COLO829 (cell line): Measurements from ENCODE around the gene SNCB.

Source experiments
- DNase-seq: peaks from one replicate; pipeline ENCODE4 v3.0.0; 2012; ENCODE audit warnings: low spot score

SNCB gene

DNA sequence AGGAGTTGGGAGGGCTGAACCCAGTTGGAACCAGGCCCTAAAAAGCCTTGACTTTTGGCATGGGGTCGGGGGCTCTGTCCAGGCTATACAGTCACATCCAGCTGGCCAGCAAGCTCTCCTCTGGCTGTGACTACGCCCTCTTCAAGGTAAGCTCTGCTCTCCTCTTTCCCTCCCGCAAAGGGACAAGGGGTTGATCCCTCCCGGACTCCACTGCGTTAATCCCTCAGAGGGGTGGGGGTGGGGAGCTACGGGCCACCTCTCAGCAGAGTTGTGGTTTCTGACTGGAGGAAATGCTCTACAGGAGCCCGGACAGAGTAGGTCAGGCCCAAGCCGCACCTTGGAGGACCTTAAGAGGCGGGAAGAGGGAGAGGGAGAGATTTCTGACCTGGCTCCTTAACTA, 14.0 kb upstream of the SNCB start:
- no peak for DNase-seq

DNA sequence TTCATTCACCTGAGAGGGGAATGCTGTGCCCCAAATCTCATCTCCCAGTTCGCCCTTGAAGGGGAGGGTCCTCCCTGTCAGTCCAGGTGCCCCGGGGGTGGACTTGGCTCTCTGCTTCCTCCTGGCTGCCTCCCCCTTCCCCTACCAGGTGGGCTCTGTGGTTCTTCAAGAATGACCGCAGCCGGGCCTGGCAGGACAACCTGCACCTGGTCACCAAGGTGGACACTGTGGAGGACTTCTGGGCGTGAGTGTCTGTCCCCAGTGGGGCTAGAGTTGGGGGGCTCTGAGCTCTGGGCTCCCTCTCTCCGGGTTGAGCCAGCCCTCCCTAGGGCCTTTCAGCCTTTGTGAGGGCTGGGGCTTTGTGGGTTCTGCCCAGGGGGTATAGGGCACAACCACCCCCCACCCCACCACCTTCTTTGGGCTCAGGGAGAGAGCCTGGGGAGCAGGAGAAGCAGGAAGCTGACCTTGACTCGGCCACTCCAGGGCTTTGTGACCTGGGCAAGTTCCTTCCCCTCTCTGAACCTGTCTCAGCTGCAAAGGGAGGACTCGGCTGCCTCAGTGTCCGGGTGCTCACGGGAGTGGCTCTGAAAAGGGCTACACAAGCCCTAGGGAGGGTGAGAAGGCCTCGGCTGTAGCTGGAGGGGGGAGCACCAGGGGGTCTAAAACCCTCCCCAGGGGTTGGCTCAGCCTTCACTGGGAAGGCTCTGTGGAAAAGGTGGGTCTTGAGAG, 13.3 kb upstream of the SNCB start:
- no peak for DNase-seq

DNA sequence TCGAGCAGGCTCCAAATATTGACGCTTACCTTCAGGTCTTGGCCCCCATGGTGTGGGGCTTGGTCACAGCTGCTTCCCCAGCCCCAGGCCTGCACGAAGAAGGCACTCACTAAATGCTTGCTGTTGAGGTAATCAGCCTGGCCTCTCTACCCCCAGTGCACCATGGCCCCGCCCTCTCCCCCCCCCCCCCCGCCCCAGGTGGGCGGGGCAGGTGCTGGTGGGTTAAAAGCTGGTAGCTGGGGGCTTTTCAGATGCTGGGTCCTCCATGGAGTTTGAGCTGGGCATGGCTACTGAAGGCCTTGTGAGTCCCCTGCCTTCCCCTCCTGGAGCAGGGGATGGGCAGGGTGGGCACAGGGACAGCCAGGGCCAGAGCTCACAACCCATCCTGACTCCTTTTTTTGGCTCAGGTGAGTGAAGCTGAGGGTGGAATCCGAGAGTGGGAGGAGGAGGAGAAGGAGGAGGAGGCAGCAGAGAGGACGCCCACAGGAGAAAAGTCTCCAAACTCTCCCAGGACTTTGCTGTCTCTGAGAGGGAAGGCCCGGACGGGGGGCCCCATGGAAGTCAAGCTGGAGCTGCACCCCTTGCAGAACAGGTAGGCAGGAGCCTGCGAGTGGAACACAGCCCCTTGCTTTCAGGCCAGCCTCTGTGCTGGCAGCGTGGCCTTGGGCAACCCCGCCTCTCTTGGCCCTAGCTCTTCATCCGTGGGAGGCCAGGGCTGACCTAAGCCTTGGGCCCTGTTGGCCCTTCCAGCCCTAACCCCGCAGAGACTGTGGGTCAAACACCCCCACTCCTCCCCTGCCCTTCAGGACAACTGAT, 12.5 kb upstream of the SNCB start:
- no peak for DNase-seq

DNA sequence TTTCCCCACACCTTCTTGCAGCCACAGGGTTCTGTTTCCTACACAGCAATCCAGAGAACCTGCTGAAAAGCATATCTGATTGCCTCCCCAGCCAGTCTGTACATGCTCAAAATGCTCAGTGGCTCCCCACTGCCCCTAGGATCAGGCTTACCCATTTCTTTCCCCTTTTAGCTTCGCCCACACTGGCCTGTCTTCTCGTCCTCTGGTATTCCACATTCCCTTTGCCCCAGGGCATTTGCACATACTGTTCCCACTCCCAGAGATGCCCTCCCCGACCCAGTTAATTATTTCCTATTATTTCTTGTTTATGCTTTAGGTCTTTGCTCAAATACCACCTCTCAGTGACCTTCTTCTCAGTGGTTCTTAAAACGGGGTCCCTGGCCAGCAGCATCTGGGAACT, 10.3 kb upstream of the SNCB start:
- DNase-seq, result no peak

DNA sequence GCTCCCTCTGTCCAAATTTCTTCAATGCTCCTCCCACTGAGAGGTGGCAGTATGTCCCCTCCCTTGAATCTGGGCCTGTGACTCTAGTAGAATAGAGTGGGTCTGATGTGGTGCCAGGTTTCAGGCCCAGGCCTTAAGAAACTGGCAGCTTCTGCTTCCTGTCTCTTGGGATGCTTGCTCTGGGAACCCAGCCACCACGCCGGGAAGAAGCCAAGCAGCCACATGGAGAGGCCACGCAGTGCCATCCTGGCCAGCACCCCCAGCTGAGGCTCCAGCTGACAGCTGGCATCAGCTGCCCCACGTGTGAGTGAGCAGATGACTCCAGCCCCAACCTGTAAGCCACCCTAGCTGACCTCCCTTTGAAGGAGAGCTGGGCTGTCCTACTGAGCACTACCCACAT, 9.6 kb upstream of the SNCB start:
- DNase-seq, result no peak

DNA sequence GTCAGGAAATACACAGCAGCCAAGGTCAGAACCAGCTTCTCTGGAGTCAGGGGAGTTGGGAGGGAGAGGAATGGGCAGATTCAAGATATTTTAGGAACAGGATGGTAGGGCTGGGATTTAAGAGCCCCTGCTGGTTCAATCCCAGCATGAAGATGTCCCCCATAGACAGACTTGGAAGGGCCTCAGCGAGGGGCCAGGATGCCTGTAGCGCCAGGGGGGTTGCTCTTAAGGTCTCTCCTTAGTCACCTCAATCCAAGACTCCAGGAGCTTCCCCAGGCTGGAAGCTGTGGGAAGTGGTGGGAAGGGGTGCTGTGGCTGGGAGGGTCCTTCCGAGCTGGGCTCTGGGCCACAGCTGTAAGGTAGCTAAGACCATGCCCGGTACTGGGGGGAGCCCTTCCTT, 8.9 kb upstream of the SNCB start:
- no peak for DNase-seq

DNA sequence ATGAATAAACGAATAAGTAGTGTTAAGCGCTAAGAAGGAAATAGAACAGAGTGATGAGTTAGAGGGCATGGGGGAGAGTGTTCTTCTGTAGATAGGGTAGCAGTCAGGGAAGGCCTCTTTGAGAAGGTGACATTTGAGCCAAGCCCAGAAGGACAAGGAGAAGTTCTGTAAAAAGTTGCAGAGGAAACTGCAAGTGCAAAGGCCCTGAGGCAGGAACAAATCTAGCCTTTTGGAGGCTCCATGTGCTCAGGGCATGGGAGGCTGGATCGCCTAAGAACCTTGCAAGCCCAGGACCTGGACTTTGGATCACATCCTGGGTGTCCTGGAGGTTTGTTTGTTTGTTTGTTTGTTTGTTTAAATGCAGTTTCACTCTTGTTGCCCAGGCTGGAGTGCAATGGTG, 8.1 kb upstream of the SNCB start:
- no peak for DNase-seq

DNA sequence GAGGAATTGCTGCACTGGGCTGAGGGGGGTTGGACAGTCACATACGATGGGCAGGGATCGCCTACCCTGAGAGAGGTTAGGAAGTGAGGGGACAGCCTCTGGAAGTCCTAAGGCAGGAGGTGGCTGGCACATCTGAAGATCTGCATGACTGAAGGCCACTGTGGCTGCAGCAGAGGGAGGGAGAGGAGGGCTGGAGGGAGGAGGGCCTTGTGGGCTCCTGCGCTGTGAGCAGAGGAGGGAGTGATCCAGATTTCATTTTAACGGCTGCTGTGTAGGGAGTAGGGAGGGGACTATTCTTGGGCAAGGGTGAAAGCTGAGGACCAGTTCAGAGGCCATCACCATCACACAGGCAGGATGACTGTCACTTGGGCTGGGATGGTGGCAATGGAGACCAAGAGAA, 7.2 kb upstream of the SNCB start:
- DNase-seq, result no peak

DNA sequence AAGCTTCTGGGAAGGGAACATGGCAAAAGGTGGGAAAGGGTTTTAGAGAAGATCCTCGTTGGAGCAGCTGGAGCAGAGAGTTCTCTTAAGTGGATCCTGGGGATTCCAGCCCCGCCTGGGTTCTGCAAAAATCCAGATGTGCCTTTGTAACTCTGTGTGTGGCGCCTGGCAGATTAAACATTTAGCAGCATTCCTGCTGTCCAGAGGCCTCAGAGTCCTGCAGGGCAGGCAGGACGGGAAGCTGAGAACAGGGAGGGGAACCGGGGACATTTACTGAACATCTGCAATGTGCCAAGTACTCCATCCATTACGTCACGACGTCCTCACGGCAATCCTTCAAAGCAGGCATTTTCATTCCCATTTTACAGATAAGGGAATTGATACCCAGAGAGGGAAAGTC, 6.1 kb upstream of the SNCB start:
- DNase-seq, result no peak

DNA sequence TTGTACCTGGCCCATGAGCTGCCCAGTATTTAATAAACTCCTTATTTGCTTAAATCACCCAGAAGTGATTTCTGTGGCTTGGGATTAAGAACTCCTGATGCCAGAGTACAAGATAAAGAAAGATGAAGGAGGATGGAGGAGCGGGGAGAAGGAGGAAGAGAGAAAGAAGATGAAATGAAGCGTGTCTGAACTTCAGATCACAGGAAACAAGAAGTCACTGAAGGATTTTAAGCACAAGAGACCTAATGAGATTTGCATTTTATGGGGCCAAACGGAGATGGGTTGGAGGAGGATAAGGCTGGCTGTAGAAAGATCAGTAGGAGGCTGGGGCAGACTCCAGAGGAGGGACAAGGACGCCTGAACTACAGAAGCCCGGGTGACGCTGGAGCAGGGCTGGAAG, 3.3 kb upstream of the SNCB start:
- DNase-seq, result no peak

DNA sequence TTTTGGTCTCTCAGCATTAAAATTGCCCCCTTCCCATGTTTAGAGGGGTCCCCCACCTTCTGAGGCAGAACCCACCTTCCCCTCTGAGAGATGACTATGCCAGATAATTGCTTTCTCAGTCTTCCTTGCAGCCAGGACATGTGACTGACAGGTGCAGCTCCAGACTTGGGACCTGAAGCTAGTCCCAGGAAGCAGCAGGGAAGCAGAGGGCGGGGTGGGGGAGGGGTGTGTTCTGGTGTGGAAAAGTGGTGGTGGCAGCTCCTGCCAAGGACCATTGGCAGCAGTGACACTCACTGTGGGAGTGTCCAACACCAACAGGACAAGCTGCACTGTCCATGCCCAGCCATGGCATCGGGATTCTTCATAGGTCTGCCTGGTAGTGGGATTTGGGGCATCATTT, 2.4 kb upstream of the SNCB start:
- DNase-seq, result no peak

DNA sequence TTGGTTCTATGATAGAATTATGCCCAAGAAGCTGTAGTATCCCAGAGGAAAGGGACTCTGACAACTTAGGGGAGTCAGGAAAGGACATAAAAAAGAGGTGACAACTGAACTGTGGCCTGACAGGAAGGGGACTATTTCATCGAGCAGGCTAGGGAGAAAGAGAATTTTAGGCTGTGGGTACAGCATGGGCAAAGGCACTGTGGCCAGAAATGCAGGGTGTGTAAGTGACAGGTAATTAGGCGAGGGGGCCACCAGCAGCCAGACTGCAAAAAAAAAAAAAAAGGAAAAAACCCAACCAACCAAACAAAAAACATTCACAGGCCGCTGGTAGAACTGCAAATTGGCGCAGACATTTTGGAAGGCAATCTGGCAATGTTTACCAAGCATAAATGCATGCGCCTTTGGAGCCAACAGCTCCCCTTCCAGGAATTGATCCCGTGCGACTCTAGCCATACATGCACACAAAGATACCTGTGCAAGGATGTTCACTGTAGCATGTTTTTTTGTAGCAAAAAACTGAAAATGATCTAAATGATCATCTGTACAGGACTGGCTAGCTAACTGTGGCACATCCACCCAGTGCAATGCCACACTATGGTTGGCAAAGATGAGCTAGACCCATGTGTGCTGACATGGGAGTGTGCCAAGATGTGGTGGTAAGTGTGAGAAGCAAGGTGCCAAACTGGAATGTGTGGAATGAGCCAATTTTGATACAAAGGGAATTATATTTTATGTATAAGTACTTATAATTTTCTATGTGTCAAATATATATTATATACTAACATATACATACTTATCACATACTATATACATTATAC, 1.3 kb upstream of the SNCB start:
- no peak for DNase-seq

DNA sequence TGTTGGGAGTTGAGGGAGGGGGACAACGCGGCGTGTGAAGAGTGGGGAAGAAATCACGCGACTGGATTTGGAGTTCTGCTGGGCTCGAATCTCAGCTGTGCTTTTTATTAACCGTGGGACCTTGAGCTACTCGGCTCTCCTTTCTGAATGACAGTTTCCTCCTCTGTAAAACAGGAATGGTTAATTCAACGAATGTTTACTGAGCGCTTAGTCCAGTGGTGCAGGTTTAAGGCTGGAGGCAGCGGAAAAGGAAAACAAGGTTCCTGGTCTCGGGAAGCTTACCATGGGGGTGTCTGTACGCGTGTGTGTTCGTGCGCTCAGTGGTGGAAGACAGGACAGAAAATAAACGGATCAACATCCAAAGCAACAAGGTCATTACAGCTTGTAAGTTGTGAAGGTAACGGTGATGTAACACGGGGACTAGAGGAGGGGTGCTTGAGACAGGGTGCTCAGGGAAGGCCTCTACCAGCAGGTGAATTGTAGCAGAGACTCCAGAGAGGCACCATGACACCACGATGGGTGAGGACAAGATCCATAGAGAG, 418 bp upstream of the SNCB start:
- DNase-seq, result no peak

DNA sequence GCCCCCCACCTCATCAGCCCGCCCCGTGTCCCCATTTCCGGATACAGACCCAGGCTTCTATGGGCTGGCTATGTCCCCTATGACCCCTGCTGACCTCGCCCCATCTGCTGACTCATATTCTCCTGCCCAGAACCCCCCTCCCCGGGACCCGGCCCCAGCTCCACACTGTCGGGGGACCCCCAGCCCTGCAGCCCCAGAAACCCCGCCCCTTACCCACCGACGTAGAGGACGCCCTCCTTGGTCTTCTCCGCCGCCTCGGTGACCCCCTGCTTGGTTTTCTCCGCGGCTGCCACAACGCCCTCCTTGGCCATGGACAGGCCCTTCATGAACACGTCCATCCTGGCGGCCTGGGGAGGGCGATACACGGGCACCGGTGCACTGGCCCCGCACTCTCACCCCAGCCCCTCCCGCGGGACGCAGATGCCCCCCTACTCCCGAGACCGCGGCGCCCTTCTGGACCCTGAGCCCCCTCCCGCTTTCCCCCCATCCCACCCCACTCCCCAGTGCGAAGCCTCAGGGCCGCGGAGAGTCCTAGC, 949 bp downstream of the SNCB start:
- no peak for DNase-seq

DNA sequence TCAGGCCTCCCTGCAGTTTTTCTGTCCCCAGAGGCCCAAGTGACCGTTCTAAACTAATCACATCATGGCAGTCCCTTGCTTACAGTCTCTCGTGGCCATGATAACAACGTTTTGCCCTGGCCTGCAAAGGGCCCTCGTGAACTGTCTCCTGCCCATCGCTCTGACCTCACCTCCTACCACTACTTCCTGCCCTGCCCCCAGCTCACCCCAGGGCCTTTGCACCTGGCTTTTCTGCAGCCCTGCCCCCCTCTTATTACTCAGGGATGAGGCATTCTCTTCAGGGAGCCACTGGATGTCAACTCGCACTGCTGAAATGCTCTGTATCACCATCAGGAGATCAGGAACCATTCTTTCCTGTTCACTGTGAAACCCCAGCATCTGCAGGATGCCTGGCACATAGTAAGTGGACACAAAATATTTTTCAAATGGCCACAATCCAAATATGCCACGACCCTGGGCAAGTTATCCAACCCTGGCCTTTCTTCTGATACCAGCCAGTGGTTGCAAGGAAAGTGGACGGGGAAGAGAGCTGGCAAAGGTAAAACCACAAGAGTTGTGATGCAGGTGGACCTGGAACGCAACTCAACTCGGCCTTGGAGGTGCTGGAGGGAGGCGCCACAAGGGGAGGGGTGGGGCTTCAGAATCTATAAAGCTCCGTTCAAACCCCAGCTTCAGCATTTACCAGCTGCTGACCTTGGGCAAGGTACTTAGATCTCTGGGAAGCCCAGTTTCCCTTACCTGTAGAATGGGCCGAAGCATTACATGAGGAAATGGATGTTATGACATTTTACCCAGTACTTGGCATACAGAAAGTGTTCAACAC, 1.7 kb downstream of the SNCB start:
- DNase-seq, result no peak

DNA sequence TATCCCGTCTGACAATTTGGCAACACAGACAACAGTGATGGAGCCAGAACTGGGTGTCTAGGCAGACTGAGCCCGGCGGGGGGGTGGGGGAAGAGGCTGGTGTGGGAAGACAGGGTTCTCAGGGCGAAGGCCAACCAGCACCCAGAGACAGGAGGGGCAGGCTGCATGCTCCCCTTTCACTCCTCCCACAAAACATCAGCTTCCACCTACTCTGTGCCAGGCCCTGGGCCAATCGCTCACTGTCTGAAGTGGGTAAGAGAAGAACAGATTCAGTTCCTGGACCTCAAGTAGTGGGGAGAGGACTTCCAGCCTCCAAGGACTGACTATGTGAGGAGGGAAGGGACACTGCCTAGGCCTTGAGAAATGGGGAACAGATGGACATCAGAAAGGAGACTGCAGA, 2.8 kb downstream of the SNCB start:
- DNase-seq, result no peak

DNA sequence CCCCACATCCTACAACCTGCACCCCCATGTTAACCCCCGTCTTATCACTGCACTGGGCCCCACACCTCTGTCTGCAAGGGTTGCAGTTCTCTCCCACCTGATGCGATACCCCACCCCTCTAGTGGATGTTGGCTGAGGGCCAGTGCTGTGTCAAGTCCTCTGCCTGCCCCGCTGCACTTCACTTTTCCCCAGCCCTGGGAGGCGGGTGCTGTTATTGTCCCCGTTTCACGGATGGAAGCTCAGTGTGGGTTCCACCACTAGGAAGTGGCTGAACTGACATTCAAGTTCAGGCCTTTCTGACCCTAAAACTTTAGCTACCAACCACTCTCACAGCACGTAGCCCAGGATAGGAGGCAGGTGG, 3.5 kb downstream of the SNCB start:
- DNase-seq, result no peak

DNA sequence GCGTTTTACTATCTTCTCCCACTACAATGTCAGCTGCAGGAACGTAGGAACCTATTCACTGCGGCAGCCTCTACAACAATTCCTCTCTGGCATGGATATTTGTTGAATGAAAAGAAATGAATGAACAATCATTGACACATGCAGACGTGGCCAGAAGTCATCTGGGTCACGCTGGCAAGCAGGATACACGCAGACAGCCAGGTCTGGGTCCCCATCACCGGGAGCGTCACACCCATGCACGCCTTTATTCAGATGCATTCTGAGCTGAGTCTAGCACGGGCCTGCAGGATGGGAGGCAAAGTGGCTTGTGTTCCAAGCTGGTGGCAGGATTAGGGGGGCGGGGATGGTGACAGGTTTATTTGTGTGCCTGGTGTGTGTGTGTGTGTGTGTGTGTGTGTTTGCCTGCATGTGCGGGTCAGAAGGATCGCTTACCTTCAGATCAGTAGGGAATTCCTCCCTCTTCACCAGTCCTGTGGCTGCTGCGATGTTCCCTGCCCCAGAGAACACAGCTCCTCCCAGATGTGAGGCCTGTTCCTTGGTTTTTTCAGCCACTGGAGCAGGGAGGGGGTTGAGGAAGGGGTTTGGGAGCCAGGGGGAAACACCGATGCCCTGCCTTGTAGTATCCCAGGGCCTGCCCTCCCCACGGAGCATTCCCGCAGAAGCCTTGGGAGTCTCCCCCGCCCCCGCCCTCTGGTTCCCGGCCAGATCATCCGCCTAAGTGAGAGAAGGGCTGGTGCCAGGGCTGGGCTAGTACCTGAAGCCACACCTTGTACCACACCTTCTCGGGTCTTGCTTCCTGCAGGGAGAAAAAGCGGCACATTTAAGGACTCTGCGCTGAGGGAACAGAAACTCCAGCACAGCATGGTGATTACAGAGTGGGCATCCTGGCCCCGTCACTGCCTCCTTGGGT, 4.1 kb downstream of the SNCB start:
- DNase-seq, result no peak

DNA sequence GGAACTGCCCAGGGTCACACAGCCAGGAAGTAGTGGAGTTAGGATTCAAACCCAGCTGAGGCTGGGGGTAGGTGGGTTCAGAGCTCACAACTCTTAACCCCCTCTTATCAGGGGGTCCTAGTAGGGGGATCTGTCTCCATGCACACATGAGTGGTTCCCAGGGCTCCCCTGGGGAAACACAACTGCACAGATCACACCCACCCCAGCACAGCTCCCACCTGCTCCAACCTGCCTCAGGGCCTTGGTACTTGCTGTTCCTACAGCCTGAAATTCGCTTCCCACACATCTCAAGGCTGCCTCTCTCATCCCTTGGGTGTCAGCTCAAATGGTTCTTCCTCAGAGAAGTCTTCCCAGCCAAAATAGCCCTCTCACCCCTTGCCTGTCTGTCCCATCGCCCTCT, 4.8 kb downstream of the SNCB start:
- DNase-seq, result no peak

DNA sequence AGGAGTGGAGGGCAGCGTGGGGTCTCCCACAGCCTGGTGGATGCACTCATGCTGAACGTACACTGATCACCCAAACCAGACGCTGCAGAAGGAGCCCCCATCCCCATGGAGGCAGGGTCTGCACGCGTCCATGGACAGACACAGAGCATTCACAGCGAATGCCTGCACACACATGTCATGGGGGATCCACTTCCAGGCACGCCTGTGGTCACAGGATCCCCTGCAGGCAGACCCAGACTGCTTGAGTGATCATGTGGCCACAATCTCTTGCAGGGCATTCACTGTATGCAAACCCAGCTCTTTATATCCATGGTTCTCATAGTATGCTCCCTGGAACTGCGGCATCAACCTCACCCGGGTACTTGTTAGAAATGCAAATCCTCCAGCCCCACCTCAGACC, 5.4 kb downstream of the SNCB start:
- no peak for DNase-seq

DNA sequence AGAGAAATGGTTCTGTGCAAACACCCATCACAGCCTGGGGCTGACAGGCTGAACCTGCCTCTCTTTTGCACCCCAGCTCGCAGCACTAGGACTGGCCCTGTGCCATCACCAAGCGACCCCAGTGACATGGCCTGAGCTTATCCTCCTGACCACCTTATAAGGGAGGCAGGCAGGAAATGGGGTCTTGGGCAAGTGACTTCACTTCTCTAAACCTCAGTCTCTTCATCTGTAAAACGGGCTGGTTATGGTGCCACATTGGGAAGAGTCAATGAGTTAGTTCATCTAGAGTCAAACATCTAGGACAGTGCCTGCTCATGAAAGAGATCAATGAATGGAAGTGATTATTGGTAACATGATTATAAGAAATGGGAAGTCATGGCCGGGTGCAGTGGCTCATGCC, 6.2 kb downstream of the SNCB start:
- DNase-seq, result no peak
